Aorta (tissue), 5 donors: ENCODE measurements around the gene DOK7. TPM values are rescaled to one million over a fixed set of nuclear protein-coding genes. Genes with fewer than 3 reads are reported as not detected.

Experiments used
- ATAC-seq: fragments of 200-7000 bp; cut with Tn5 transposase; one replicate; pipeline ENCODE4 v1.9.1; 2022; ENCODE audit warnings: moderate library complexity; ENCODE audit not compliant: low FRiP score
- DNase-seq, 2 donors: peaks; one replicate each; pipeline ENCODE4 v3.0.0-alpha.2; 2020
- H3K27ac ChIP-seq, 2 donors: one replicate each; pipeline ENCODE4 v1.5.1; 2013; ENCODE audit warnings: low read length in 2 of 2, mild to moderate bottlenecking in 2 of 2, moderate library complexity in 2 of 2, control low read depth in 1 of 2, inconsistent platforms in 1 of 2, low read depth in 1 of 2
- H3K27me3 ChIP-seq, 2 donors: one replicate each; pipeline ENCODE4 v1.6.1; 2013; ENCODE audit warnings: control low read depth in 1 of 2, low read length in 1 of 2, mild to moderate bottlenecking in 1 of 2, moderate library complexity in 1 of 2; ENCODE audit not compliant: insufficient read depth in 2 of 2, control insufficient read depth in 1 of 2
- H3K36me3 ChIP-seq, 2 donors: one replicate each; pipeline ENCODE4 v1.6.1; 2013; ENCODE audit warnings: control low read depth in 1 of 2, low read length in 1 of 2, mild to moderate bottlenecking in 1 of 2; ENCODE audit not compliant: insufficient read depth in 2 of 2, control insufficient read depth in 1 of 2
- H3K4me1 ChIP-seq, 2 donors: one replicate each; pipeline ENCODE4 v1.6.1; 2013; ENCODE audit warnings: low read length in 2 of 2, control low read depth in 1 of 2, mild to moderate bottlenecking in 1 of 2, moderate library complexity in 1 of 2; ENCODE audit not compliant: insufficient read depth in 2 of 2, control insufficient read depth in 1 of 2
- H3K4me3 ChIP-seq, 2 donors: one replicate each; pipeline ENCODE4 v1.5.1; 2013; ENCODE audit warnings: low read length in 2 of 2, control low read depth in 1 of 2, mild to moderate bottlenecking in 1 of 2
- H3K9me3 ChIP-seq: one replicate; pipeline ENCODE4 v1.6.1; 2013; ENCODE audit warnings: mild to moderate bottlenecking, low read length; ENCODE audit not compliant: control insufficient read depth
- WGBS, 2 donors: extraction: QIAGEN DNeasy Blood & Tissue Kit; methylation state at CpG; one replicate each; pipeline ENCODE4 v1.1.7; 2013; 5-methylcytosine and 5-hydroxymethylcytosine counted together
- intact Hi-C, 2 donors: fragments of 100-400 bp; cut with DNase I; formaldehyde crosslinking; loops; one replicate each; pipeline versions ENCODE4 v1.14.2 to v1.15.0; 2022
- polyA plus RNA-seq, 2 donors: library from polyadenylated mRNA; stranded (reverse); fragments of 200-250 nt; gene quantifications; one replicate each; pipeline ENCODE4 v1.2.3, GENCODE V29; 2013
- total RNA-seq, 2 donors: library from RNA; stranded (reverse); fragmentation: NEBNext Ultra II Directional; extraction: Animal tissue kit (Norgen Biotek cat#: 25700); gene quantifications; one replicate each; pipeline ENCODE4 v1.2.1, GENCODE V29; 2021
- donor health status: healthy with polysubstance abuse.
- donor health status: Bipolar disorder and iron deficiency.
- donor health status: DM: no; HTN: no; CAD: no.
- donor health status: DM: no; HTN: no; CAD: no.
- donor health status: DM: yes; HTN: yes; CAD: no.

The DOK7 gene
- total and polyA plus RNA-seq, 4 donors, result 3.3 to 9.1 (median 4.7) TPM

DNA sequence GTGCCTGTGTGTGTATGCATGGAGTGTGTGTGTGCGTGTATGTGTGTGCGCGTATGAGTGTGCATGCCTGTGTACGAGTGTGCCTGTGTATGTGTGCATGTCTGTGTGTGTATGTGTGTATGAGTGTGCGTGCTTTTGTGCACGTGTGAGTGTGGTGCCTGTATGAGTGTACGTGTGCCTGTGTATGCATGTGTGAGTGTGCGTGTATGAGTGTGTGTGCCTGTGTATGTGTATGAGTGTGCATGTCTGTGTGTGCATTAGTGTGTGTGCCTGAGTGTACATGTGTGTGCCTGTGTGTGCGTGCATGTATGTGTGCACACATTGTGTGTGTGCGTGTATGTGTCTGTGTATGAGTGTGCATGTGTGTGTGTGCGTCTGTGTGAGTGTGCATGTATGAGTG lies 5.7 kb downstream of the DOK7 start:
- H3K27me3 ChIP-seq, result no peaks in the 10 kb centered on the region
- intact Hi-C loops, result no loop called here
- no peaks in the 10 kb centered on the region for H3K4me1 ChIP-seq
- no peak overlapping the region for H3K4me3 ChIP-seq
- ATAC-seq (no peak), DNase-seq (no peak)
- no peaks in the 10 kb centered on the region for H3K36me3 ChIP-seq
- WGBS, 2 donors, result 91 to 95% methylated on average over 11 of the region's 11 CpGs
- H3K27ac ChIP-seq, result no peak overlapping the region
- H3K9me3 ChIP-seq, result no peaks in the 10 kb centered on the region

DNA sequence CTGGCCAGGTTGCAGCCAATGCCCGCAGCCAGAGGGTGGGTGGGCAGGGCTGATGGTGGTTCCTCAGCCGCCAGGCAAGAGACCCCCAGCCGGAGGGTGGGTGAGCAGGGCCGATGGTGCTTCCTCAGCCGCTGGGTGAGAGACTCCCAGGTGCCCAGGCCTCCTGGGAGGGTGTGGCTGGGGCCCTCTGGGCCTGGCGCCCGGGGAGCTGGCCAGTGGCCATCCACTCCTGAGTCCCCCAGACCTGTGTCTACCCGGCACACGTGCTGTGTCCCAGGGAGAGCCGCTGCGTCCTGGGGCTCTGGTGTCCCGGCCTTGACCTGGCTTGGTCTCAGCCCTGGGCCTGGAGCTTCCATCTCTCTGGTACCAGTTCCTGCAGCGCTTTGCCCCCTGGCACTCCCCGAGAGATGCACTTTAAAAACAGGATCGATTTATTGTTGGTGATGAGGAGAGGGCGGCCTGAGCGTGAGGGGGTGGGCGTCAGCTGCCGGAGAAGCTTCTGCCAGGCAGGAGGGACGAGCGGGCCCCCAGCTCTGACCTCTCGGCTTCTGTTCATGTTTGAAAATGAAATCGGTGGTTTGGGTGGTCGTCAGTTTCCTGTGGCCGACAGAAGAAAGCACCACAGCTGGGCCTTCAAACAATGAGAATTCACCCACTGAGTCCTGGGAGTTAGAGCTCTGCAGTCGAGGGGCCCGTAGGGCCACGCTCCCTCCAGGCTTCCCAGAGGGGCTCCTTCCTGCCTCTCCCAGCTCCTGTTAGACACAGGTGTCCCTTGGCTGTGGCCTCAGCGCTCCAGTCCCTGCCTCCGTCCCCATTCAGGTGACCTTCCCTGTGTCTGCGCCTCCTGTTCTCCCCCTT lies 6.5 kb downstream of the DOK7 start:
- Histone ChIP-seq H3K27ac (no peak overlapping the region), H3K36me3 (no peaks in the 10 kb centered on the region), H3K27me3 (no peaks in the 10 kb centered on the region), H3K9me3 (no peaks in the 10 kb centered on the region), H3K4me1 (no peaks in the 10 kb centered on the region), H3K4me3 (no peak overlapping the region)
- intact Hi-C loops, result no loop called here
- 87 to 88% methylated on average over 31 of the region's 31 CpGs for WGBS, 2 donors
- no peak for DNase-seq
- ATAC-seq, result no peak

DNA sequence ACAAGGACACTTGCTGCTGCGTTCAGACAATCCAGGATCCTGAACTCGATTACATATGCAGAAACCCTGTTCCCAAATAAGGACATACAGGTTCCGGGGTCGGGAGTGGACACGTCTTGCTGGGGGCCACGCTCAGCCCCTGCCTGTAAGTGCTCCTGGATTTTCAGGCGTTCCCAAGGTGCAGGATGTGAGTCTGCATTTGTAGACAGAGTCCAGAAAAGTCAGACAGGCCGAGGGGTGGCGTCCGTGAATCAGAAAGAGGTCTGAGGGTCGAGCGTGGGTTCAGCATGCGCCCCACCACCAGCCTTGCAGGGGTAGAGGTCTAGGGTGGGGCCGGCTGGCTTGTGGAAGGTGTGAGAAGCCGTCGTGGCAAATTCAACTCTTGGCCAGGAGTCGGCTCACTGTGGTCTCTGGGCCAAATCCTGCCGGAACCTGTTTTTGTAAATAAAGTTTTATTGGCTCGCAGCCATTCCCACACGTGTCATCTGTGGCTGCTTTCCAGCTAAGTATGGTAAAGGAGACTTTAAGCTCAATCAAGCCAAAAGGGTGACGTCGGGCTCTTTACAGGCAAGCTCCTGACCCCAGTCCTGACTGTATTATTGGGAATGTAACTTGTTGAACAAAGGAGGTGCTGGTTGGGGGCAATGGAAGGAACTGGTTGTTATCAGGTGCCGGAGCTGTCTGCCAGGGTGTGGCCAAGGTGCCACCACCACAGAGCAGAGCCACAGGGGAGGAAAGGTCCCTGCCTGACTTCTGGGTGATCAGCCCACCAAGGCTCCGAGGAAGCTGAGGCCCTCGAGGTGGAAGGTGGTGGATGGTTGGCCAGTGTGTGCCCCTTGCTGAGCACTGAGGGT lies 7.4 kb downstream of the DOK7 start:
- 77 to 78% methylated on average over 25 of the region's 25 CpGs for WGBS, 2 donors
- no peak for DNase-seq
- Histone ChIP-seq H3K4me1 (no peaks in the 10 kb centered on the region), H3K27me3 (no peaks in the 10 kb centered on the region), H3K36me3 (no peaks in the 10 kb centered on the region), H3K9me3 (no peaks in the 10 kb centered on the region), H3K4me3 (no peak overlapping the region), H3K27ac (no peak overlapping the region)
- intact Hi-C loops, result no loop called here
- no peak for ATAC-seq

DNA sequence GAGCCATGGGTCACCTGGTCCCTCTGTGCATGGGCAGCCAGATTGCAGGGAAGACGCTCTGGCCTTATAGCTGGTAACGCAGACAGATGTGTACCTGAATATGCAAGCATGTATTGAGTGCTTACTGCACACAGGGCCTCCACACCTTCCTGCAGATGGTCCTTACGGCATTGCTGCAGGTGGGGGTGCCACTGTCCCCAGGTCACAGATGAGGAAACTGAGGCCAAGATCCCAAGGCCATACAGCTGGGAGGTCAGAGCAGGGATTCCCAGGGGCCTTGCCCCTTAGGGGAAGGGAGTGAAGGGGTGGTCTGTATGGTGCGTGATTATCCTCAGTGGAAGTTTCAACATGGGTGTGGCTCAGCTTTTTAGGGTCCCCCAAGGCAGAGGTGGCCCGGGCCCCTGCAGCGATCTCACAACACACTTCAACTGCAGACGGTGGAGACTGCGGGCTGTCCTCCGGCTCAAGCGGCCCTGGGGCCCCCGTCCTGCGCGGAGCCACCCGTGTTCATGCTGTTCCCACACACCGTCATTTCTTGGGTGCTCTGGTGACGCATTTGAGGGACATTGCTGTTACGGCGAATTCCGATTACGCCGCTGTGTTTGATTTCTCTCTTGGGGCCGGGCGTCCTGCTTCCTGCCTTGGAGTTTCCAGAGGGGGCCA lies 8.1 kb downstream of the DOK7 start:
- H3K4me3 ChIP-seq, result no peak overlapping the region
- DNase-seq (no peak), ATAC-seq (no peak)
- H3K27me3 ChIP-seq, result no peaks in the 10 kb centered on the region
- H3K36me3 ChIP-seq, result no peaks in the 10 kb centered on the region
- no peaks in the 10 kb centered on the region for H3K9me3 ChIP-seq
- no peaks in the 10 kb centered on the region for H3K4me1 ChIP-seq
- no peak overlapping the region for H3K27ac ChIP-seq
- intact Hi-C loops, result no loop called here
- 93 to 96% methylated on average over 23 of the region's 23 CpGs for WGBS, 2 donors

DNA sequence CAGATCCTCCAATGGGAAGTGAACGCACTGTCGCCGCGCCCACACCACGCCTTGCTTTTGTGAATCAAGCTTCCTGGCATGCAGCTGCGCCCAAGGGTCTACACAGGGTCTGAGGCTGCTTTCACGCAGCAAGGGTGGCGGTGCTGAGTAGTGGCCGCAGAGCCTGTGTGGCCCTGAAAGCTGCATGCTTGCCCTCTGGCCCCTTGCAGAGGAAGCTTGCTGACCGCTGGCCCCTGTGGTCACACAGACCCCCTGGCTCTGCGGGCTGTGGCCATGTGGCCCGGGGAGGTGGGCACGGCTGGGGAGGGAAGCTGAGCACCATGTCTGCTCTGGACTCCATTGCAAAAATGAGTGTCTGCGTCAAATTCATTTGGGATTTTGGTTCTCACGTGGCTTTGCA lies 8.8 kb downstream of the DOK7 start:
- intact Hi-C loops, result no loop called here
- no peaks in the 10 kb centered on the region for H3K4me1 ChIP-seq
- no peak overlapping the region for H3K4me3 ChIP-seq

GRCh38 chr4:3472411-3473141 lies 9.5 kb downstream of the DOK7 start:
- DNase-seq (no peak), ATAC-seq (no peak)
- H3K4me3 ChIP-seq, result no peak overlapping the region
- H3K27me3 ChIP-seq, result no peaks in the 10 kb centered on the region
- intact Hi-C loops, result no loop called here
- no peaks in the 10 kb centered on the region for H3K36me3 ChIP-seq
- no peaks in the 10 kb centered on the region for H3K4me1 ChIP-seq
- no peaks in the 10 kb centered on the region for H3K9me3 ChIP-seq
- H3K27ac ChIP-seq, result no peak overlapping the region
- 92 to 95% methylated on average over 27 of the region's 27 CpGs for WGBS, 2 donors

More for the DNA sequence above, 8.8 kb downstream of the DOK7 start:
- Histone ChIP-seq H3K27me3 (no peaks in the 10 kb centered on the region), H3K9me3 (no peaks in the 10 kb centered on the region), H3K27ac (no peak overlapping the region), H3K36me3 (no peaks in the 10 kb centered on the region)
- no peak for ATAC-seq
- no peak for DNase-seq
- WGBS, 2 donors, result 93 to 98% methylated on average over 15 of the region's 15 CpGs

DNA sequence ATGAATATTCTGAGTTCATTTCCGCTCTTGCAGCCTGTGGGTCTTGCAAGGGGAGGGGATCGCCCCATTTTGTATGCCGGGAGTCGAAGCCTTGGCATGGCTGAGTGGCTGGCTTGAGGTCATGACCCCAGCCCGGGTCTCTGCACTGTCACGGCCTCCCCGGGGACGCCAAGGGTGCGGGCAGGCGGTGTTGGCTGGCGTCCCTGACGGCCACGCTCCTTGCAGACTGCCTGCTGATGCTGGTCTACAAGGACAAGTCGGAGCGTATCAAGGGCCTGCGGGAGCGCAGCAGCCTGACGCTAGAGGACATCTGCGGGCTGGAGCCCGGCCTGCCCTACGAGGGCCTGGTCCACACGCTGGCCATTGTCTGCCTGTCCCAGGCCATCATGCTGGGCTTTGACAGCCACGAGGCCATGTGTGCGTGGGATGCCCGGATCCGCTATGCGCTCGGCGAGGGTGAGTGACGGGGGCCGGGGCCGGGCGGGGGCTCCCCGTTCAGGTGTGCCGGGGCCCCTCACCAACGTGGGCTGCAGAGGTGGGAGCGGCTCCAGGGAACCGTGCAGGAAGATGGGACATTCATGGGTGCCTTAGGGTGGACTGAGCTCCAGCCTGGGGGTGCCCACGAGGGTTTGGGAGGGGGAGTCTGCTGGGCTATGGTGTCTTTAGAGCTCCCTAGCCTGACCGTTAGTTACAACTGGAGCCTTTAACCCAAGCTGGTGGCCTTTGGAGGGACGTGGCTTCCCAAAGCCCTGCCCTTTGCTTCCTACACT lies 10.3 kb downstream of the DOK7 start:
- H3K4me1 ChIP-seq, result no peaks in the 10 kb centered on the region
- H3K27ac ChIP-seq, result no peak overlapping the region
- 93 to 94% methylated on average over 41 of the region's 41 CpGs for WGBS, 2 donors
- no peak overlapping the region for H3K4me3 ChIP-seq
- no peaks in the 10 kb centered on the region for H3K9me3 ChIP-seq
- H3K36me3 ChIP-seq, result no peaks in the 10 kb centered on the region
- no peak for DNase-seq
- intact Hi-C loops, result no loop called here
- H3K27me3 ChIP-seq, result no peaks in the 10 kb centered on the region
- ATAC-seq, result no peak
